AG08396 (cell line): ENCODE measurements around the gene CMPK1.
"Not testable (repeated sequence)": the region's sequence is repeated elsewhere in the genome, so short reads cannot be mapped to it uniquely, and the experiment has no call there.

Experiments
- DNase-seq: peaks from one replicate; pipeline ENCODE4 v3.0.0; 2012; ENCODE audit warnings: low spot score, mixed read lengths

CMPK1 gene

GRCh38 chr1:47338249-47339077 is 4.9 kb downstream of the CMPK1 start:
- no peak for DNase-seq

- DNase-seq: peak; percentile 15
Measured at GRCh38 chr1:47340227-47340626, 6.6 kb downstream of the CMPK1 start.

- DNase-seq: not testable (repeated sequence)
Measured at GRCh38 chr1:47346979-47347378, 13.4 kb downstream of the CMPK1 start.

- DNase-seq: no peak
Measured at GRCh38 chr1:47347735-47348134, 14.1 kb downstream of the CMPK1 start.

GRCh38 chr1:47348246-47348645 is 14.7 kb downstream of the CMPK1 start:
- no peak for DNase-seq

- DNase-seq: no peak
Measured at GRCh38 chr1:47351305-47351704, 17.7 kb downstream of the CMPK1 start.

- no peak for DNase-seq
Measured at GRCh38 chr1:47361380-47361779, 27.8 kb downstream of the CMPK1 start.

- DNase-seq: no peak
Measured at GRCh38 chr1:47362828-47363227, 29.2 kb downstream of the CMPK1 start.

- no peak for DNase-seq
Measured at GRCh38 chr1:47367651-47368050, 34.1 kb downstream of the CMPK1 start.

GRCh38 chr1:47371016-47371517 is 37.5 kb downstream of the CMPK1 start:
- DNase-seq: no peak

- DNase-seq: no peak
Measured at GRCh38 chr1:47374501-47374900, 40.9 kb downstream of the CMPK1 start.

GRCh38 chr1:47378147-47378546 is 44.6 kb downstream of the CMPK1 start:
- no peak for DNase-seq

GRCh38 chr1:47380699-47381098 is 47.1 kb downstream of the CMPK1 start:
- DNase-seq: no peak

- DNase-seq: no peak
Measured at GRCh38 chr1:47382399-47382983, 48.9 kb downstream of the CMPK1 start.

GRCh38 chr1:47384083-47384482 is 50.5 kb downstream of the CMPK1 start:
- no peak for DNase-seq

GRCh38 chr1:47385020-47385419 is 51.4 kb downstream of the CMPK1 start:
- no peak for DNase-seq

GRCh38 chr1:47386268-47386667 is 52.7 kb downstream of the CMPK1 start:
- DNase-seq: no peak

- no peak for DNase-seq
Measured at GRCh38 chr1:47388030-47388890, 54.7 kb downstream of the CMPK1 start.

GRCh38 chr1:47388891-47389238 is 55.3 kb downstream of the CMPK1 start:
- DNase-seq: peak; percentile 84

GRCh38 chr1:47389731-47390130 is 56.1 kb downstream of the CMPK1 start:
- DNase-seq: no peak

- DNase-seq: no peak
Measured at GRCh38 chr1:47390843-47391242, 57.3 kb downstream of the CMPK1 start.

- no peak for DNase-seq
Measured at GRCh38 chr1:47393141-47393540, 59.6 kb downstream of the CMPK1 start.

GRCh38 chr1:47395433-47395832 is 61.8 kb downstream of the CMPK1 start:
- no peak for DNase-seq
